GM10266 (cell line): ENCODE results near the gene B9D2.
A peak's percentile ranks its signal among the peaks of the same experiment; 100 is the strongest.

Experiments
- DNase-seq: peaks from one replicate; pipeline ENCODE4 v3.0.0; 2012; ENCODE audit errors: extremely low spot score
- TF ChIP-seq, protein P1 (sequence below): IDR thresholded peaks from 2 replicates; pipeline ENCODE4 v1.5.1; 2012; ENCODE audit warnings: mild to moderate bottlenecking, low read depth; ENCODE audit not compliant: control insufficient read depth, insufficient read depth; ENCODE audit errors: missing control alignments

The B9D2 gene

DNA sequence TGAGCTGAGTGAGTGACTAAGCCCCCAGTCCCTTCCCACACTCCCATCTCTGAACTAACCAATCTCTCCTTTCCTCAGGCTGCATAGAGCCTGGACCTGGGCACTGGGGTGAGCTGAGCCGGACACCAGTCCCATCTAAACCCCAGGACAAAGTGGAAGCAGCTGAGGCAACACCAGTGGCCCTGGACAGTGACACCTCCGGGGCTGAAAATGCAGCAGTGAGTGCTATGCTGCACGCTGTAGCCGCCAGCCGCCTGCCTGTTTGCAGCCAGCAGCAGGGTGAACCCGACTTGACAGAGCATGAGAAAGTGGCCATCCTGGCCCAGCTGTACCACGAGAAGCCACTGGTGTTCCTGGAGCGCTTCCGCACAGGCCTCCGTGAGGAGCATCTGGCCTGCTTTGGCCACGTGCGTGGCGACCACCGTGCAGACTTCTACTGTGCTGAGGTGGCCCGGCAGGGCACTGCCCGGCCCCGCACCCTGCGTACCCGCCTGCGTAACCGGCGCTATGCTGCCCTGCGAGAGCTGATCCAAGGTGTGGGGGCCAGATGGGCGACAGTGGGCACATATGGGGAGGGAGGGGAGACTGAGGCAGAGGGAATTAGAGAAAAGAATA is 47.5 kb downstream of the B9D2 start:
- DNase-seq: no peak
- TF ChIP-seq, protein P1, sequence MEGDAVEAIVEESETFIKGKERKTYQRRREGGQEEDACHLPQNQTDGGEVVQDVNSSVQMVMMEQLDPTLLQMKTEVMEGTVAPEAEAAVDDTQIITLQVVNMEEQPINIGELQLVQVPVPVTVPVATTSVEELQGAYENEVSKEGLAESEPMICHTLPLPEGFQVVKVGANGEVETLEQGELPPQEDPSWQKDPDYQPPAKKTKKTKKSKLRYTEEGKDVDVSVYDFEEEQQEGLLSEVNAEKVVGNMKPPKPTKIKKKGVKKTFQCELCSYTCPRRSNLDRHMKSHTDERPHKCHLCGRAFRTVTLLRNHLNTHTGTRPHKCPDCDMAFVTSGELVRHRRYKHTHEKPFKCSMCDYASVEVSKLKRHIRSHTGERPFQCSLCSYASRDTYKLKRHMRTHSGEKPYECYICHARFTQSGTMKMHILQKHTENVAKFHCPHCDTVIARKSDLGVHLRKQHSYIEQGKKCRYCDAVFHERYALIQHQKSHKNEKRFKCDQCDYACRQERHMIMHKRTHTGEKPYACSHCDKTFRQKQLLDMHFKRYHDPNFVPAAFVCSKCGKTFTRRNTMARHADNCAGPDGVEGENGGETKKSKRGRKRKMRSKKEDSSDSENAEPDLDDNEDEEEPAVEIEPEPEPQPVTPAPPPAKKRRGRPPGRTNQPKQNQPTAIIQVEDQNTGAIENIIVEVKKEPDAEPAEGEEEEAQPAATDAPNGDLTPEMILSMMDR: no peak

DNA sequence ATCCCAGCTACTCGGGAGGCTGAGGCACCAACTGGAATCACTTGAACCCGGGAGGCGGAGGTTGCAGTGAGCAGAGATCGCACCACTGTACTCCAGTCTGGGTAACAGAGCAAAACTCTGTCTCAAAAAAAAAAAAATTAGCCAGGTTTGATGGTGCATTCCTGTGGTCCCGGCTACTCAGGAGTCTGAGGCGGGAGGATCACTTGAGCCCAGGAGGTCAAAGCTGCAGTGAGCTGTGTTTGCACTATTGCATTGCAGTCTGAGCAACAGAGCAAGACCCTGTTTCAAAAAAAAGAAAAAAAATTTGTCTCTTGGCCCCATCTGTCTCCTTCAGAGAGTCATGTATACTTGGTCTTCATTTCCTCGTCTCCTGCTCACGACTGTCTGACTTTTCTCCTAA is 52.3 kb downstream of the B9D2 start:
- DNase-seq: no peak
- TF ChIP-seq, protein P1: no peak

DNA sequence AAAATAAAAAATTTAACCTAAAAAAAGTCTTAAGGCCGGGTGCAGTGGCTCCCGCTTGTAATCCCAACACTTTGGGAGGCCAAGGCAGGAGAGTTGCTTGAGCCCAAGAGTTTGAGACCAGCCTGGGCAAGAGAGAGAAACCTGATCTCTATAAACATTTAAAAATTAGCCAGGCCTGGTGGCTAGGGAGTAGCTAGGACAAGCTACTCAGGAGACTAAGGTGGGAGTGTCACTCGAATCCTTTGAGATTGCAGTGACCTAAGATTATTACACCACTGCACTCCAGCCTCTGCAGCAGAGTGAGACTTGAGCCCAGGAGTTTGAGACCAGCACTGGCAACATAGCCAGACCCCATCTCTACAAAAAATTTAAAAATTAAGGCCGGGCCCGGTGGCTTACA is 52.9 kb downstream of the B9D2 start:
- DNase-seq: no peak
- TF ChIP-seq, protein P1: no peak

DNA sequence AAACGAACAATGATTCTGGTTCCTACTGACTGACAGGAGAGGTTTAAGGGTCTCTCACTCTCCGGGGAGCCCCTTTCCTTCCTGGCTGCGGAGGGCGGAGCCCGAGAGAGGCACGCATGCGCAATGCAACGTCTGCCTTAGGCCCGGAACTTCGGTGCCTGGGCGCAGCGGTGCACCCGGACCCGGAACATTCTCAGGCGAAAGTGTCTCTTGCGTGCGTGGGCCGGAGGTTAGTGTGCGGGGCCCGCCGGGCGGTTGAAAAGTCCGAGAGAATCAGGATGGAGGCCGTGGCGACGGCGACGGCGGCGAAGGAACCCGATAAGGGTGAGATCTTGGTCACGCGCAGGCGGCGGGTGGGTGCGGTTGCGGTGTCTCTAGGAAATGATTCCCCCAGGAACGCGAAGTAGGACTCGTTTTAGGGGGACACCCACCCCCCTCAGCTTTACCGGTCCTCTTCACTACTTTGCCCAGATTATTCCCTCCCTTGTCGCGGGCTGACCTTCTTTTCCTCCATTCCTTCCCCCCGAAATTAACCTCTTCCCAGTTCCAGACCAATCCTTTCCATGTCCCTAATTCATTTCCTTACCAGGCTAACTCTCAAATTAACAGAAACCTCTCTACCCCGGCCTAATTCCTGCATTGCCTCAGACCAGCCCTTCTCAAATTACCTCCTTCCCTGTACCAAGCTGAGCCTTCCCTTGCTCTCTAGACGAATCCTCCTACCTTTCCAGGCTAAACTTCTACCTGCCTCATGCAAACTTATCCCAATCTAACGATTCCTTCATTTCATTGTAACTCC is 53.7 kb downstream of the B9D2 start, which contains the start of gene CCDC97:
Gene CCDC97 (plus strand): TSS at position 140 of the 799 bp plus-strand sequence. CDS start 139 bp downstream, at position 279.
- TF ChIP-seq, protein P1: no peak
- peak; percentile 94 for DNase-seq

DNA sequence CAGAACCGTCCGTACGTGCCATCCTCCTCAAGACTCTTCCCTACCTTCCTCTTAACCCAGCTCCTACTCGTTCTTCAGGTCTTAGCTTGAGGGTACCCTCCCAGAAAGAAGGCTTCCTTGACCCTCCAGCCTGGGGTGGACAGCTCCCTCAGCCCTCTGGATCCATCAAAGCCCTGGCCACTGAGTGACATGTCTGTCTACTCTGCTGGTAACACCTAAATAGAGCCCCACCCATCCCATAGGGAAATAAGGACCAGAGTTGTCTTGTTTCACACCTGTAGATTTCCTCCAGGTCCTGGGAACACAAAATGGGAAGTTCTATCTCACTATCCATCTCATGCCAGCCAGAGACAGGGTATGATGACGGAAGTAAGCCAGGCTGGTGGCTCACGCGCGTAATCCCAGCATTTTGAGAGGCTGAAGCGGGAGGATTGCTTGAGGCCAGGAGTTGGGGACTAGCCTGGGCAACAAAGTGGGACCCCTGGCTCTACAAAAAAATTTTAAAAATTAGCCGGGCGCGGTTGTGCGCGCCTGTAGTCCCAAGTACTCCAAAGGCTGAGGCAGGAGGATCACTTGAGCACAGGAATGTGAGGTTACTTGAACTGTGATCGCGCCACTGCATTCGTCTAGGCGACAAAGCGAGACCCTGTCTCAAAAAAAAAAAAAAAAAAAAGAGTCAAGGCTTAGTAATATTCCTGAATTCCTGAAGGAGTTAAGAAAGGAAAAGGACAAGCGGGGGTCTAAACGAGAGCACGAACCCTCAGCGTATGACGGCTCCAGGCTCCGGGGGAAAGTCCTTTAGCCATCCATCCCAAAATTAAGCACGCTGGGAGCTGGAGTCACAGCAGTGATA is 54.5 kb downstream of the B9D2 start:
- no peak for DNase-seq

DNA sequence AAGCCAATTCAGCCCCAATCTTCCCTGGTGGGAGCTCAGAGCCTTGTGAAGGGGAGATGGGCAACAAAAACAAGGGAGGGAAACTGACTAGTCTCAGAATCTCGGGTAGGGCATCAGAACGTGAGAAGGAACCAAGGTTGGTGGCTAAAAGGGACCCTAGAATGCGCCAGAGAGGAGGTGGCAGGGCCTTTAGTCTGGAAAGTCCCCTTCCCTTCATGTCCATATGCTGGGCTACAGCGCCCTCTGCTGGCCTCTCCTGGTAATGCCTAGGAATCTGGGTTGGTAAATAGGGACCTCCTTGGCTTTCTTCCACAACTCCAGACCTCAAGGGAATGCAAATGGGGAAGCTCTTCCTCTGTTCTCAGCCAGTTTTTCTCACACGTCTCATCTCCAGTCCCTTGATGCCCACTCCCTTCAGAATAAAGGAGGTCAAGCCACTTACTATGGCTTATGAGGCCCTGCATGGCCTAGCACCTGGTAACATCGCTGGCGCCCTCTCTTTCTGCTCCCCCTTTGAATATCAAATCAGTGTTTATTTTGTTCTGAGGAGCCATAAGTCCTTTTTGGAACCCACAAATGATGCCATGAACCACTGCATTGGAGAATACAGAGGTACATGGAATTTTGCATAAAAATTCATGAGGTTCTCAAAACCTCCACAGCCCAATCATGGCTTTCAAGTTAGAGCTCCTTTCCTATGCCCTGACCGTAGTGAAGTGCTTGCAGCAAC is 55.3 kb downstream of the B9D2 start:
- peak; percentile 84 for DNase-seq
- TF ChIP-seq, protein P1: peak; percentile 99

More for the DNA sequence above, 54.5 kb downstream of the B9D2 start:
- TF ChIP-seq, protein P1: no peak
